AG08395 (cell line): Measurements from ENCODE around the gene IFITM1.
"Not testable (repeated sequence)": the region's sequence is repeated elsewhere in the genome, so short reads cannot be mapped to it uniquely, and the experiment has no call there.

ENCODE experiments used
- DNase-seq: peaks from one replicate; pipeline ENCODE4 v3.0.0; 2012; ENCODE audit warnings: mixed read lengths, low spot score

Gene IFITM1

DNA sequence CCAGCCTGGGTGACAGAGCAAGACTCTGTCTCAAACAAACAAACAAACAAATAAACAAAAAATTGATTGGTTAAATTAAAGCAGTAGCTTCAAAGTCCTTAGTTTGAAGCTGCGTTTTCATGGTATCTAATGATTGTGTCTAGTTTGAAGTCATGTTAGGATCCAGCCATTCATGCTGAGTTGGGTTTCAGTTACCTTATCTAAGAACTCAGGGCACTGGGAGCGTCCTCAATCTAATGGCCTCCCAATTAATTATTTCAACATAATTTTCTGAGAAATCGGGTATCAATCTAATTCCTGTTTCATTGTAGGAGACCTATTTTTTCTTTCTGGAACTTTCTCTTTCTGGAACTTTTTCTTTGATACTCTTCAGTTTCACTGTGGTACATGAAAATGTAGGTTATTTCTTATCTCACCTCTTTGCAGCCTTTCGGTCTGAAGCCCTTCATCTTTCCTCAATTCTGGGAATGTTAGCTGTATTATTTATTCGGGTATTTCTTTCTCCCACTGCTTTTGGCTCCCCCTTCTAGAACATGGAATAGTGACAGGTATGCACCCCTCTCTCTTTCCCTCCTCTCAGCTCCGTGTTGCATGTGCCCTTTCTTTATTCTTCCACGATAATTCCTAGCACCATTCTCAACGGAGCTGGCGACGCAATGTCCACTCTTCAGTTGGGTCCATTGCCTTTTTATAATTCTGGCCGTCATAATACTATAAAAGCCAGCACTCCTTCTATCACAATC, 31.2 kb downstream of the IFITM1 start:
- DNase-seq, result no peak

DNA sequence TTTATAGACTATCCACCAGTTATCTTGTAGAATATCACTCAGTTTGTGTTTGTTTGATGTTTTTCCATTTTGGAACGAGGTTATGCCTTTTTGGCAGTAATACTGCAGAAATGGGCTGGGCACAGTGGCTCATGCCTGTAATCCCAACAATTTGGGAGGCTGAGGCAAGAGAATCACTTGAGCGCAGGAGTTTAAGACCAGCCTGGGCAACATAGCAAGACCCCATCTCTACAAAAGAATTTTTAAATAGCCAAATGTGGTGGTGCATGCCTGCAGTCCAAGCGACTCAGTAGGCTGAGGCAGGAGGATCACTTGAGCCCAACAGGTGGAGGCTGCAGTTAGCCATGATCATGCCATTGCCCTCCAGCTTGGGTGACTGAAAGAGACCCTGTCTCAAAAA, 32.7 kb downstream of the IFITM1 start:
- DNase-seq, result no peak

DNA sequence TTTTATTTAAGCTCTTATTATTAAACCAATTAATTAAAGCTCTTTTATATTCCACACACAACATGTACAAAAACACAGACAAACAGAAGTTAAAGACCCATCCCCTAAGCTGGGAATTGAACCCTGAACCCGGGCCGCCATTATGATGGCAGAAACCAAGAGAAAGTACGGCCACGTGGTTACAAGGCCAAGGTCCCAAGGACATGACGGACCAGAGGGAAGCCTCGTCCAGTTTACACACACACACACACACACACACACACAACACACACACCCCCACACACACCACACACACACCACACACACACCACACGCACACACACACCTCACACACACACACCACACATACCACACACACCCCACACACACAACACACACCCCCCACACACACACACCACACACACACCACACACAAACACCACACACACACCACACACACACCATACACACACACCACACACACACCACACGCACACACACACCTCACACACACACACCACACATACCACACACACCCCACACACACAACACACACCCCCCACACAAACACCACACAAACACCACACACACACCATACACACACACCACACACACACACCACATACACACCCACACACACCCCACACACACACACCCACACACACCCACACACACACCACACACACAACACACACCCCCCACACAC, 35.6 kb downstream of the IFITM1 start:
- DNase-seq, result not testable (repeated sequence)

DNA sequence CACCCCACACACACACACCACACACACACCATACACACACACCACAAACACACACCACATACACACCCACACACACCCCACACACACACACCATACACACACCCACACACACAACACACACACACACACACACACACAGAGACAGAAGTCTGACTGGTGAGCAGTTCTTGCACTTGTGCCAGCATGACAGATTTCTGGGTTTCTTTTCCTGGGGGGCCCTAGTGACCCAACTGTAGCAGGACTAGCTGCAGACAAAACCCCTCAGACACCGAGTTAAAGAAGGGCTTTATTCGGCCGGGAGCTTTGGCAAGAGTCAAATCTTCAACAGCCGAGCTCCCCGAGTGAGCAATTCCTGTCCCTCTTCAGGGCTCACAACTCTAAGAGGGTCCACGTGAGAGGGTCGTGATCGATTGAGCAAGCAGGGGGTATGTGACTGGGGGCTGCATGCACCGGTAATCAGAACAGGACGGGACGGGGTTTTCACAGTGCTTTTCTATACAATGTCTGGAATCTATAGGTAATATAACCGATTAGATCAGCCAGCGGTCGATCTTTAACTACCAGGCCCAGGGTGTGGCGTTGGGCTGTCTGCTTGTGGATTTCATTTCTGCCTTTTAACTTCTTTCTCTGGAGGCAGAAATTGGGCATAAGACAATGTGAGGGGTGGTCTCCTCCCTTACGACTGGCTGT, 36.3 kb downstream of the IFITM1 start:
- not testable (repeated sequence) for DNase-seq

DNA sequence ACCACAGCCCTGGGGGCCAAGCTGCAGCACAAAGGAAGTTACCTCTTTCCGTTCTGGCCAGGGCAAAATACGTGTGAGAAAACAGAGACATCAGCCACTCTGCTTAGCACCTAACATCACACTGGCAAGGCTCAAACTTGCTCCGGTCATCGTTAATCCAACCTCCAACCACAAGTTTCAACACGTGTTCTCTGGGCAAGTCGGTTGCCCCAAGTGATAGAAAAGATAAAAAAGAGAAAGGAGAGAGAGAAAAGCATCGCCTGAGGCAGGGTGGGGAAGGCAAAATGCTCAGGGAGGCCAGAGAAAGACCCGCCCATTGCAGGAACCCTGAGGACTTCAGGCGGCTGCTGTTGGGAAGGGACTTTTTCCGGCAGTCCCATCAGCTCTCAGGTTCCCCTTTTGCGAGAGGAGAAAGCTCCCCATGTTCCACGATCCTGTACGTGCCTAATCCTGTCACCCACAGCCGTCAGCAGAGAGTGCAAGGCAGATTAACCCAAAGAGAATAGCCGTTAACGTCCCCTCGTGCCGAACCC, 36.9 kb downstream of the IFITM1 start:
- no peak for DNase-seq

DNA sequence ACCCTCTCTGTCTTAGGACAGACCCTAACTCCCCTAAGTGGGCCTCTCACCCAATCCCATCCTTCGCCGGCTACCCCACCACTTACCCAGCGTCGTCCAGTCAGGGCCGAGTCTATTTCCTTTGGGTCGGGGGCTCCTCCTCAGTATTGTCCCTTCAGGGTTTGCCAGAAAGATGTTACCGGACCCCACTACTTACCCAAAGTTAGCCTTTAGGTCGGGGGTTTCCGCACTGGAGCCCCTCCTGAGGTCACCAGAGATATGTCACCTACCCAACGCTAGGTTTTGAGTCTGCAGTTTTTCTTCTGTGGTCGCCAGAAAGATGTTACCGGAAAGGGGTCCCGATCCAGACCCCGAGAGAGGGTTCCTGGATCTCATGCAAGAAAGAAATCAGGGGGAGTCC, 37.6 kb downstream of the IFITM1 start:
- DNase-seq, result no peak

DNA sequence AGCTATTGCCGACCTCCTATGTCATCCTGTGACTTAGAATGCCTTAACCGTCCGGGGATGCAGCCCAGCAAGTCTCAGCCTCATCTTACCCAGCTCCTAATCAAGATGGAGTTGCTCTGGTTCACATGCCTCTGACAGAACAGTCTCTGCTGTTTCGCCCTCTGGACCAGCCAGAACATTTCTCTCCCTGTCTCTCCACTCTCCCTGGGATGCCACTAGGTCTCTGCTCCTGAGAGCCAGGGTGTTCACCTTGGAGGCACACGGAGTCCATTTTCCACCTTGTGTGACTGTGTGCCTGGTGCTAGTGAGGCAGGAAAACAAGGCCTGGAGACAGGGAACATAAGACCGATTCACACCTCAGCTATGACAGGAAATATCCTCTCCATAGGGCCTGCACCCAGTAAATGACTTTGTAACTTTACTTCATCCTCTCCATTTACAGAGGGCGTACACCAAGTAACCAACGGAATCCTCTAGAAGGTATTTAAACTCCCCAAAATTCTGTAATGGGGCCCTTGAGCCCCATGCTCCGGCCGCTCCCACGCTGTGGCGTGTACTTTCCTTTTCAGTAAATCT, 38.7 kb downstream of the IFITM1 start:
- DNase-seq, result no peak

DNA sequence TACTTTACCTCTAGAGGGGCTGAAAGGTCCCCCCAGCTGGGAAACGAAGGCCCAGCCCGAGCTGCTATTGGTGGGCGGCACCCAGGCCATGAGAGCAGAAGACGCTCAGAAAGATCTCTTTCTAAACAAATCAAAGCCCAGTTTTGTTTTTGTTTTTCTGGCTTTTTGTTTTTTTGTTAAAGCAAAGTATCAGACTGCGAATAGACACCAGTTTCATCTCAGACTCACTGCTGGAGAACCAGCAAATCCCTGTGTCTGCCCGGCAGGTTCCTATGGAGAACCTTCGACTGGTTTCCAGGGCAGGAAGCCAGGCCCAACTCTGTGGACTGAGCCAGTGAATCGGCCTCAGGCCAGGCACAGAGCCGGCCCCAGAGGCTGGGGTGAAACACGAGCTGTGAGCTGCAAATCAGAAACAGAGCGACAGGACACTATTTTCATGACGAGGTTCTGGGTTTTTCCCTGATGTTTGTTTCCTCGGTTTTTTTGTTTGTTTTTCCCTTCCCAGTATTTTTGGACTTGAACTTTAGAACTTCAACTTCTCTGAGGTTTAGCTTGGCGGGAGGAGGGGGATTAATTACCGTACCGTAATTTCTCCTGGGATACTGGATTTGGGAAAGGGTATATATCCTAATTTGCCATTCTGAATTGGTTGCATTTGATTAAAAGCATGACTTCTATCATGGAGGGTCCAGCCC, 39.5 kb downstream of the IFITM1 start:
- DNase-seq, result peak; percentile 83

DNA sequence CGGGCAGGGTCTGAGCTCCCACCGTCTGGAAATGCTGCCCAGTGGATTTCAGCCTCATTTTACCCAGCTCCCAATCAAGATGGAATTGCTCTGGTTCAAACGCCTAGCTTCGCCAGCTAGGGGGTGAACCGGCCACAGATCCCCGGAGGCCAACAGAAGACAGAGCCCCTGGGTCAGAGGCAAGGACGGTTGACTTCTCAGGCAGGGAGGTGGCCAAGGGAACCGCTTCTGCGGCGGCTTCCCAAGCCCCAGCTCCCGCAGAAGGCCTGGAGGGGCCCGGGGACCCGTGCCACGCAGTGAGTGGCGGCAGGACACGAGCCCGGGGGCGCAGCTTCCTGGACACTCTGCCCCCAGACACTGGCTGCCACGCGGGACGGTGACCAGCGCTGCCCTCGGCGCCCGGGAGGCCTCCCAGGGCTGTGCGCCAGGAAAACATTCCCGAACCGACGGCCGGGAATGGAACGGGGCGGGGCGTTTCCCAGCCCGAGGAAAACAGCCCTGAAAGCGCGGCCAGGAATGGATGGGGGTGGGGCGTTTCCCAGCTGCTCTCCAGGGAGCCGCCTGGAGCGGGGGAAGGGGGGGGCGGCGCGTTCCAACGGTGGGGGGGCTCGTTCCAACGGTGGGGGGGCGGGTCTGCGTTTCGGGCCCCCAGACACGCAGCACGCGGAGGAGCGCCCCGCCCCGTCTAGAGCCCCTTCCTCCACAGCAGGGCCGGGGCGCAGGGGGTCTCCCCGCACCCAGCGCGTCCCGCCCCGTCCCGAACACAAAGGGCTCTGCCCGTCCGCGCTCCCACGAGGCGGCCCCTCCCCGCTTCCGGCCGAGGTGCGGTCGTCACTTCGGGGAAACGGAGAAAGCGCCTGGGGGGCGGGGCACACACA, 42.0 kb downstream of the IFITM1 start:
- DNase-seq, result peak; percentile 93

DNA sequence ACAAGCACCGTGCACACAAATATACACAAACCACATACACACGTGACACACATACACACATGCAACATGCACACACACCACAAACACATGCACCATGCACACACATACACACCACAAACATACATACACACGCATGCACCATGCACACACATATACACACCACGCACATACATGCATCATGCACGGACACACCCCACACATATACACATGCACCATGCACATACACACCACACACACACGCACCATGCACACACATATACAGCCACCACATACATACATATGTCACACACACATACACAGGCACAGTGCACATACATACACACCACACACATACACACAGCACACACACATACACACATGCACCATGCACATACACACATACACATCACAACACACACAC, 42.8 kb downstream of the IFITM1 start:
- DNase-seq, result no peak

DNA sequence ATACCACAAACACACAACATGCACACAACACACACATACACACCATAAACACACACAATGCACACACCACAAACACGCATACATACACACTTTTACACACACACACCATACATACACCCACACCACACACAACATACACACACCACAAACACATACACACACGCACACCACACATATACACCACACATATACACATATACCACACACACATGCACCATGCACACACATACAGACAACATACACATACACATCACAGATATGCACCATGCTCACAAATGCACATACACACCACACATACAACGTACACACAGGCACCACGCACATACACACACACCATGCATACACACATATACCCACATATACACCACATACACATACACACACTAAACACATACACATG, 43.7 kb downstream of the IFITM1 start:
- DNase-seq, result no peak

DNA sequence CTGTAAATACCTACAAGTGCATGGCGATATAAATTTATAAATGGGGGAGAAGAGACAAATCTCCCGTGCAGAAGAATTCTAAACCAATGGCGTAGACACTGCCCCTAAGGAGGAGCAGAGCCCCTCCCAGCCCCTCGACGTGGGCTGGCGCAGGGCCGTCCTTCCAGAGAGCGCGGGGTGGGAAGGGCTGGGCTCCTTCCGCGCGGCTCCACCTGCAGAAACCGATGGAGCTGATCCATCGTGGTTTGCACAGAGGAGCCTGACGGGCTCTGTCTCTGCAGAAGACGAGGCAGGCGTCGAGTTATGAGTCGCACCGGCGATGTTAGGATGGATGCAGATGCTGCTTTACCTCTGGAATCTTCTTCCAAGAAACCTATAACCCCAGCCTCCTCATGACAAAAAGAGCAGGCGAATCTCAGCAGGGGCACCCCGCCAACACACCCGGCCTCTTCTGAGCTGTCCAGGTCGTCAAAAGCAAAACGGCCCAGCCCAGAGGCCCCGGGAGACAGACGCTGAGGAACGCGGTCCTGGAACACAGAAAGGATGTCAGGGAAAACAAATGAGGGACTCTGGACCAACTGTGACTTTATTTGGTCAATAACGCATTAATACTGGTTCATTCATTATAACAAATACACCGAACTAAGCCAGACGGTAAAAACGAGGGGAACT, 44.4 kb downstream of the IFITM1 start:
- no peak for DNase-seq

DNA sequence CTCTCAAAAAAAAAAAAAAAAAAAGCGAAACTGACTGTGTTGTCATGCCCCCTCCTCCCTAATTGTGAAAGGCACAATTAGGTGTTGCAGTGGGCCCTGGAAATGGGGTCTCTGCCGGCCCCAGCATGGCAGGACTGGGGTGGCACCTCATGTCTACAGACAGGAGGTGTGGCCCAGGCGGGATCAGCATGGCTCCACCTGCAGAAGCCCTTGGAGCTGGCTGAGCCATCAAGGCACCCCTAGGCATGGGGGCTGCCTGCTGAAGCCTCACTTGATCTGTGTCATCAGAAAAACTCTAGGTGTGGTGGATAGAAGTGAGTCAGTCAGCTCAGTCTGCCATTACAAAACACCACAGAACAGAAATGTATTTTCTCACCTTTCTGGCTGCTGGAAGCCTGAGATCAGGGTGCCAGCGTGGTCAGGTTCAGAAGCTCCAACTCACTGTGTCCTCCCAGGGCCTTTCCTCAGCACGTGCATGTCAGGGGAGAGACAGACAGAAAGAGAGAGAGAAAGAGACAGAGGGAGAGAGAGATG, 45.4 kb downstream of the IFITM1 start:
- no peak for DNase-seq

DNA sequence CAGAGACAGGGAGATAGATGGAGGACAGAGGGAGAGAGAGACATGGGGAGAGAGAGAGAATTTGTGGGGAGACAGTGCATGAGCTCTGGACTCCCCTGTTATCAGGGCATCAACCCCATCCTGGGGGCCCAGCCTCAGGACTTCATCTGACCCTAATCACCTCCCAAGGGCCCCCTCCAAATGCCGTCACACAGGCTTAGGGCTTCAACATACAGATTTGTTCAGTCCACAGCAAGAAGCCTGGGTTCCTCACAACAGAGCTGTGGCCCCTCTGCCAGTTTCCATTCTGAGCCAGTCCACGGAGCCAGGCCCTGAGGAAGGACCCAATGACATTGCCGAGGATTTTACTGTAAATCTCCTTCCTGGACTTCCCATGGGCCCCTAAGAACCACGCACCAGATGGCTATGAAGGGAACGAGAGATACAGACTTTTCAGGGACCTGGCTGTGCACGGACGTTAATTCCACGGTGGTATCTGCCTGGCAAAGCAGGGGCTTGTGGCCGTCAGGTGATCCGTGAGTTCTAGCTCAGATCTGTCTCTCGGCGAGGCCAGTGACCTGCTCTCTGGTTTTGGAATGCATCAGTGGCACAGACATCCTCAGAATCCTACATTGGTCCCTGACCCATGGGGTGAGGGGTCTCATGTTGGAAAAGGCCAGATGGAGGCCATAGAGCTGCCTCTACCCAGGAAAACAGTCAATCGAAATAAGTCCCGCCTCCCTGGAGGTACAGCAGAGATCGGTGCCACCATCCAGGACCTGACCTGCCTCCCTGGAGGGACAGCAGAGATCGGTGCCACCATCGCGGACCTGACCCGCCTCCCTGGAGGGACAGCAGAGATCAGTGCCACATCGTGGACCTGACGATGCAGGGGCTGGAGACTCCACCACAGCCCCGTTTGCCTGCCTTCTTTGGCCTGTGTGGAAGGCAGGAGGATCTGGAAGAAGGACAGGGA, 46.8 kb downstream of the IFITM1 start:
- no peak for DNase-seq

DNA sequence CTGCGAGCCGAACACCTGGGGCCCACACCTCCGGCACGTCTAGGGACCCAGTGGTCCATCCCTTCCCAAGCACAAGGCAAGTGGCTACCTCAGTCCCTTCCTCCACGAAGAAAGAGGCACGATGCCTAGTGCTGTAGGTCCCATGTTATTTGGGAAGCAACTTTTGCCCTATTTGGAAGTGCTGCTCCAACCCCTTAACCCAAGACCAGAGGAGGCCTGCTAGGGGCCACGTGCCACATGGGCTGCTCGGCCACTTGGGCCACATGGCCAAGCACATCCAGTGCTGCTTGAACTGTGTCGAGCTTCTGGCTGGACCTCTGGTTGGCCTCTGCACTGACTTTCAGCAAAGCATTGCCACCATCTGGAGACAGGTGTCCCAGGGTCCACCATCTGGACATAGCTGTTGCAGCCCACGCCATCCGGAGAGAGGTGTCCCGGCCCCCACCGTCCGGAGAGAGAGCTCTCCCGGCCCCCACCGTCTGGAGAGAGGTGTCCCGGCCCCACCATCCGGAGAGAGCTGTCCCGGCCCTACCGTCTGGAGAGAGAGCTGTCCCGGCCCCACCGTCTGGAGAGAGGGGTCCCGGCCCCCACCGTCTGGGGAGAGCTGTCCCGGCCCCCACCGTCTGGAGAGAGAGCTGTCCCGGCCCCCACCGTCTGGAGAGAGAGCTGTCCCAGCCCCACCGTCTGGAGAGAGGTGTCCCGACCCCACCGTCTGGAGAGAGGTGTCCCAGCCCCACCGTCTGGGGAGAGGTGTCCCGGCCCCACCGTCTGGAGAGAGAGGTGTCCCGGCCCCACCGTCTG, 49.0 kb downstream of the IFITM1 start:
- DNase-seq, result no peak

DNA sequence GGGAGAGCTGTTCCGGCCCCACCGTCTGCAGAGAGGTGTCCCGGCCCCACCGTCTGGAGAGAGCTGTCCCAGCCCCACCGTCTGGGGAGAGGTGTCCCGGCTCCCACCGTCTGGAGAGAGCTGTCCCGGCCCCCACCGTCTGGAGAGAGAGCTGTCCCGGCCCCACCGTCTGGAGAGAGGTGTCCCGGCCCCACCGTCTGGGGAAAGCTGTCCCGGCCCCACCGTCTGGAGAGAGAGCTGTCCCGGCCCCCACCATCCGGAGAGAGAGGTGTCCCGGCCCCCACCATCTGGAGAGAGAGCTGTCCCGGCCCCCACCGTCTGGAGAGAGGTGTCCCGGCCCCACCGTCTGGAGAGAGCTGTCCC, 49.6 kb downstream of the IFITM1 start:
- not testable (repeated sequence) for DNase-seq

DNA sequence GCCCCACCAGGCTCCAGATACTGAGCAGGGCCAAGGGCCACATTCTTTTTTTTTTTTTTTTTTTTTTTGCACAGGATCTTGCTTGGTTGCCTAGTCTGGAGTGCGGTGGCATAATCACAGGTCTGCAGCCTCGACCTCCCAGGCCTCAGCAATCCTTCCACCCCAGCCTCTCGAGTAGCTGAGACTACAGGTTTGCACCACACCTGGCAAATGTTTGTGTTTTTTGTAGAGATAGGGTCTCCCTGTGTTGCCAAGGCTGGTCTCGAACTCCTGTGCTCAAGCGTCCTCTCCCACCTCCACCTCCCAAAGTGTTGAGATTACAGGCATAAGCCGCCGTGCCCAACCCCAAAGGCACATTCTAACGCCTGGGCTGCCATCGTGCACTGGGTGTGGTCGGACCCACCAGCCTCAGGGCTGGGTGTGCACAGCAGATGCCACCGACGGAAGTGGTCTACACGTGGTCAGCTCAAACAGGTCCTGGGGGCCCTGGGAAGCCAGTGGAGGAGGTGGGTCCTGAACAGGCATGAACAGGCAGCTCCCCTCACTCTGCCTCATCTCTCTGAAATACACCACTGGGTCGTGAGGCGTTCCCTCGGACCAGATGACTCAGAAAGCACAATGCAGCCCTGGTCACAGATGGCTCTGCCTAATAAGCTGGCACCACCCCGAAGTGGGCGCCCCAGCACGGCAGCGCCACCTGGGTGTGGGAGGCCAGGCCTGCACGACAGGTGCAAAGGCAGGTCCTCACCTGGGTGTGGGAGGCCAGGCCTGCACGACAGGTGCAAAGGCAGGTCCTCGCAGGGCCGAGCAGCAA, 50.3 kb downstream of the IFITM1 start:
- peak; percentile 61 for DNase-seq
